Activated T-helper 9 cell treated with anti-CD3 and anti-CD28 coated beads, Interleukin-2, amount 50 U/mL, for 16 hours (primary cell): ENCODE data around the gene MED10.

Experiments used
- DNase-seq: peaks from one replicate; pipeline ENCODE4 v3.0.0-alpha.2; 2020; ENCODE audit warnings: low read depth

MED10 gene

GRCh38 chr5:6348476-6349000 is 29.8 kb downstream of the MED10 start:
- DNase-seq: no peak

GRCh38 chr5:6347673-6348072 is 30.7 kb downstream of the MED10 start:
- no peak for DNase-seq

- DNase-seq: no peak
Observed at GRCh38 chr5:6347165-6347564, 31.2 kb downstream of the MED10 start.

GRCh38 chr5:6344593-6344989 is 33.8 kb downstream of the MED10 start:
- no peak for DNase-seq

GRCh38 chr5:6343951-6344592 is 34.3 kb downstream of the MED10 start:
- DNase-seq: no peak

- DNase-seq: no peak
Observed at GRCh38 chr5:6342689-6343315, 35.5 kb downstream of the MED10 start.

- DNase-seq: no peak
Observed at GRCh38 chr5:6340100-6340499, 38.2 kb downstream of the MED10 start.

GRCh38 chr5:6338871-6339270 is 39.5 kb downstream of the MED10 start:
- DNase-seq: no peak

GRCh38 chr5:6338135-6338534 is 40.2 kb downstream of the MED10 start:
- no peak for DNase-seq

- DNase-seq: no peak
Observed at GRCh38 chr5:6333182-6333905, 45.0 kb downstream of the MED10 start.

GRCh38 chr5:6328173-6328572 is 50.2 kb downstream of the MED10 start:
- no peak for DNase-seq

- DNase-seq: no peak
Observed at GRCh38 chr5:6326776-6327175, 51.6 kb downstream of the MED10 start.

- DNase-seq: no peak
Observed at GRCh38 chr5:6322163-6322713, 56.1 kb downstream of the MED10 start.
